ENCODE results near the gene SPON1. TPM values are rescaled to one million over a fixed set of nuclear protein-coding genes. Genes with fewer than 3 reads are reported as not detected.
"Not testable (repeated sequence)": the region's sequence is repeated elsewhere in the genome, so short reads cannot be mapped to it uniquely, and the experiment has no call there.

The SPON1 gene
- polyA plus RNA-seq, 4 donors, result 11.4 to 99.8 (median 22.2) TPM

- not testable (repeated sequence) for FAIRE-seq
Measured at GRCh38 chr11:14252501-14252900, 290.0 kb downstream of the SPON1 start.

GRCh38 chr11:14253421-14253820 is 290.9 kb downstream of the SPON1 start:
- Histone ChIP-seq H3K4me3 (ENCODE audit: low read depth in 1 of 3, low read length in 3 of 3) (no peak overlapping the region), H3K36me3 (ENCODE audit: control insufficient read depth in 3 of 3, insufficient read depth in 2 of 3, low read depth in 1 of 3, low read length in 3 of 3) (peaks cover 2 to 15% (median 2%) of the 10 kb centered on the region in 3 donors), H3K27ac (ENCODE audit: low read depth in 1 of 3, low read length in 2 of 3) (no peak overlapping the region), H3K4me1 (ENCODE audit: control insufficient read depth in 3 of 3, insufficient read depth in 2 of 3, low read depth in 1 of 3, low read length in 2 of 3) (peaks cover 0 to 18% (median 8%) of the 10 kb centered on the region in 3 donors), H3K9me3 (ENCODE audit: control insufficient read depth in 2 of 2, insufficient read depth in 1 of 2, low read depth in 1 of 2, low read length in 1 of 2) (no peaks in the 10 kb centered on the region), H3K27me3 (ENCODE audit: control insufficient read depth in 3 of 3, insufficient read depth in 3 of 3, low read length in 3 of 3) (no peaks in the 10 kb centered on the region)
- FAIRE-seq, result no peak
- DNase-seq, result no peak
- 47 to 63% (median 55%) methylated on average over 2 of the region's 2 CpGs for WGBS, 3 donors

More at GRCh38 chr11:14252501-14252900, 290.0 kb downstream of the SPON1 start:
- not testable (repeated sequence) for DNase-seq; H3K9me3 ChIP-seq (ENCODE audit: control insufficient read depth in 2 of 2, insufficient read depth in 1 of 2, low read depth in 1 of 2, low read length in 1 of 2); H3K27me3 ChIP-seq (ENCODE audit: control insufficient read depth in 3 of 3, insufficient read depth in 3 of 3, low read length in 3 of 3); H3K4me3 ChIP-seq (ENCODE audit: low read depth in 1 of 3, low read length in 3 of 3); H3K27ac ChIP-seq (ENCODE audit: low read depth in 1 of 3, low read length in 2 of 3)
- Histone ChIP-seq H3K4me1 (ENCODE audit: control insufficient read depth in 3 of 3, insufficient read depth in 2 of 3, low read depth in 1 of 3, low read length in 2 of 3) (peaks cover 0 to 13% (median 5%) of the 10 kb centered on the region in 3 donors), H3K36me3 (ENCODE audit: control insufficient read depth in 3 of 3, insufficient read depth in 2 of 3, low read depth in 1 of 3, low read length in 3 of 3) (peaks cover 0 to 12% (median 2%) of the 10 kb centered on the region in 3 donors)
- 97 to 100% (median 100%) methylated on average over 2 to 10 of the region's 12 CpGs for WGBS, 3 donors

DNA sequence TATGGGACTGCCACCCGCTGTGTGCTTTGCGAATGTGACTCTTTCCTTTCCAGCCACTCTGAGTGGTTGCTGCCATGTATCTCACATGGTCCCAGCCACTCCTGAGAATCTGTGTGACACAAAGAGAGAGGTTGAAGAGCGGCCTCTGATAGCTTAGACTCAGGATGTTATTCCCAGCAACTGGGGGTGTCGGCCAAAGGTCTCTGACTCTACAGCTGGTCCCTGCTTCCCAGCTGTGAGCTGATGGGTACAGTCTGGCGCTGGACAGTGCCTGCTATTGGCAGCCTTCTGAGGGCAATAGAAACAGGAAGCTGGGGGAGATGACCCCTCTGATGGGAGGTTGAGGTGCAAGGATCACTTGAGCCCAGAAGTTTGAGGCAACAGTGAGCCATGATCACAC is 291.3 kb downstream of the SPON1 start:
- peaks cover 0 to 22% (median 11%) of the 10 kb centered on the region in 3 donors for H3K4me1 ChIP-seq (ENCODE audit: control insufficient read depth in 3 of 3, insufficient read depth in 2 of 3, low read depth in 1 of 3, low read length in 2 of 3)
- 74 to 94% (median 85%) methylated on average over 5 of the region's 5 CpGs for WGBS, 3 donors
- no peak for DNase-seq
- peaks cover 2 to 15% (median 2%) of the 10 kb centered on the region in 3 donors for H3K36me3 ChIP-seq (ENCODE audit: control insufficient read depth in 3 of 3, insufficient read depth in 2 of 3, low read depth in 1 of 3, low read length in 3 of 3)
- H3K27me3 ChIP-seq (ENCODE audit: control insufficient read depth in 3 of 3, insufficient read depth in 3 of 3, low read length in 3 of 3), result no peaks in the 10 kb centered on the region
- no peak overlapping the region for H3K4me3 ChIP-seq (ENCODE audit: low read depth in 1 of 3, low read length in 3 of 3)
- FAIRE-seq, result no peak
- no peaks in the 10 kb centered on the region for H3K9me3 ChIP-seq (ENCODE audit: control insufficient read depth in 2 of 2, insufficient read depth in 1 of 2, low read depth in 1 of 2, low read length in 1 of 2)
- H3K27ac ChIP-seq (ENCODE audit: low read depth in 1 of 3, low read length in 2 of 3), result no peak overlapping the region

- FAIRE-seq, result no peak
- no peaks in the 10 kb centered on the region for H3K27me3 ChIP-seq (ENCODE audit: control insufficient read depth in 3 of 3, insufficient read depth in 3 of 3, low read length in 3 of 3)
- DNase-seq, result no peak
- peaks cover 2 to 22% (median 2%) of the 10 kb centered on the region in 3 donors for H3K36me3 ChIP-seq (ENCODE audit: control insufficient read depth in 3 of 3, insufficient read depth in 2 of 3, low read depth in 1 of 3, low read length in 3 of 3)
- WGBS, 3 donors, result 88 to 90% (median 89%) methylated on average over 13 of the region's 13 CpGs
- H3K4me3 ChIP-seq (ENCODE audit: low read depth in 1 of 3, low read length in 3 of 3), result no peak overlapping the region
- H3K9me3 ChIP-seq (ENCODE audit: control insufficient read depth in 2 of 2, insufficient read depth in 1 of 2, low read depth in 1 of 2, low read length in 1 of 2), result no peaks in the 10 kb centered on the region
- no peak overlapping the region for H3K27ac ChIP-seq (ENCODE audit: low read depth in 1 of 3, low read length in 2 of 3)
- H3K4me1 ChIP-seq (ENCODE audit: control insufficient read depth in 3 of 3, insufficient read depth in 2 of 3, low read depth in 1 of 3, low read length in 2 of 3), result peaks cover 0 to 31% (median 18%) of the 10 kb centered on the region in 3 donors
Measured at GRCh38 chr11:14254533-14255237, 292.2 kb downstream of the SPON1 start.

DNA sequence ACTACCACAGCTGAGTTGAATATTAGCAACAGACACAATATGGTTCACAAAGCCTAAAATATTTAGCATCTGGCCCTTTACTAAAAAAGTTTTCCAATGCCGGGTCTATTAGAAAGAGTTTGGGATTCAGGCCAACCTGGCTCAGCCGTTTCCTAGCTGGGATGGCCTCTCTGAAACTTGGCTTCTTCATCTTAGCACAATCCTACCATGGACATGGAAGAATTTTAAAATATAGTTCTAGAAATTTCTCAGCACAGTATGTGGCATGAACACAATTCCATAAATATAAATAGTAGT is 292.7 kb downstream of the SPON1 start:
- no peak overlapping the region for H3K27ac ChIP-seq (ENCODE audit: low read depth in 1 of 3, low read length in 2 of 3)
- peaks cover 0 to 36% (median 23%) of the 10 kb centered on the region in 3 donors for H3K4me1 ChIP-seq (ENCODE audit: control insufficient read depth in 3 of 3, insufficient read depth in 2 of 3, low read depth in 1 of 3, low read length in 2 of 3)
- H3K4me3 ChIP-seq (ENCODE audit: low read depth in 1 of 3, low read length in 3 of 3), result no peak overlapping the region
- WGBS, 3 donors, result 37 to 47% (median 38%) methylated on average over 2 of the region's 2 CpGs
- FAIRE-seq (no peak), DNase-seq (no peak)
- H3K27me3 ChIP-seq (ENCODE audit: control insufficient read depth in 3 of 3, insufficient read depth in 3 of 3, low read length in 3 of 3), result no peaks in the 10 kb centered on the region
- peaks cover 2 to 25% (median 2%) of the 10 kb centered on the region in 3 donors for H3K36me3 ChIP-seq (ENCODE audit: control insufficient read depth in 3 of 3, insufficient read depth in 2 of 3, low read depth in 1 of 3, low read length in 3 of 3)
- no peaks in the 10 kb centered on the region for H3K9me3 ChIP-seq (ENCODE audit: control insufficient read depth in 2 of 2, insufficient read depth in 1 of 2, low read depth in 1 of 2, low read length in 1 of 2)

- H3K4me3 ChIP-seq (ENCODE audit: low read depth in 1 of 3, low read length in 3 of 3), result no peak overlapping the region
- peaks cover 2 to 45% (median 3%) of the 10 kb centered on the region in 3 donors for H3K36me3 ChIP-seq (ENCODE audit: control insufficient read depth in 3 of 3, insufficient read depth in 2 of 3, low read depth in 1 of 3, low read length in 3 of 3)
- no peak for FAIRE-seq
- no peaks in the 10 kb centered on the region for H3K9me3 ChIP-seq (ENCODE audit: control insufficient read depth in 2 of 2, insufficient read depth in 1 of 2, low read depth in 1 of 2, low read length in 1 of 2)
- peak overlapping the region; percentile 24 to 62 (median 57) for H3K27ac ChIP-seq (ENCODE audit: low read depth in 1 of 3, low read length in 2 of 3)
- DNase-seq, result peak; percentile 96 to 98
- H3K4me1 ChIP-seq (ENCODE audit: control insufficient read depth in 3 of 3, insufficient read depth in 2 of 3, low read depth in 1 of 3, low read length in 2 of 3), result peaks cover 0 to 37% (median 24%) of the 10 kb centered on the region in 3 donors
- no peaks in the 10 kb centered on the region for H3K27me3 ChIP-seq (ENCODE audit: control insufficient read depth in 3 of 3, insufficient read depth in 3 of 3, low read length in 3 of 3)
- 15 to 51% (median 31%) methylated on average over 6 of the region's 6 CpGs for WGBS, 3 donors
Measured at GRCh38 chr11:14258221-14258935, 295.9 kb downstream of the SPON1 start.

GRCh38 chr11:14259186-14259784 is 296.8 kb downstream of the SPON1 start:
- Histone ChIP-seq H3K27me3 (ENCODE audit: control insufficient read depth in 3 of 3, insufficient read depth in 3 of 3, low read length in 3 of 3) (no peaks in the 10 kb centered on the region), H3K4me1 (ENCODE audit: control insufficient read depth in 3 of 3, insufficient read depth in 2 of 3, low read depth in 1 of 3, low read length in 2 of 3) (peaks cover 0 to 37% (median 24%) of the 10 kb centered on the region in 3 donors), H3K36me3 (ENCODE audit: control insufficient read depth in 3 of 3, insufficient read depth in 2 of 3, low read depth in 1 of 3, low read length in 3 of 3) (peaks cover 2 to 48% (median 6%) of the 10 kb centered on the region in 3 donors), H3K27ac (ENCODE audit: low read depth in 1 of 3, low read length in 2 of 3) (peak overlapping the region in 1 of 3 donors; percentile 8), H3K9me3 (ENCODE audit: control insufficient read depth in 2 of 2, insufficient read depth in 1 of 2, low read depth in 1 of 2, low read length in 1 of 2) (peaks cover 0 to 2% of the 10 kb centered on the region in 2 donors), H3K4me3 (ENCODE audit: low read depth in 1 of 3, low read length in 3 of 3) (no peak overlapping the region)
- WGBS, 3 donors, result 67 to 85% (median 79%) methylated on average over 34 to 38 of the region's 38 CpGs
- FAIRE-seq (no peak), DNase-seq (no peak)

GRCh38 chr11:14259878-14260277 is 297.4 kb downstream of the SPON1 start:
- whole genome bisulfite sequencing, 3 donors, result 25 to 58% (median 58%) methylated on average over 1 of the region's 1 CpG
- Histone ChIP-seq H3K27ac (ENCODE audit: low read depth in 1 of 3, low read length in 2 of 3) (no peak overlapping the region), H3K36me3 (ENCODE audit: control insufficient read depth in 3 of 3, insufficient read depth in 2 of 3, low read depth in 1 of 3, low read length in 3 of 3) (peaks cover 2 to 44% (median 7%) of the 10 kb centered on the region in 3 donors), H3K9me3 (ENCODE audit: control insufficient read depth in 2 of 2, insufficient read depth in 1 of 2, low read depth in 1 of 2, low read length in 1 of 2) (peaks cover 0 to 2% of the 10 kb centered on the region in 2 donors), H3K4me3 (ENCODE audit: low read depth in 1 of 3, low read length in 3 of 3) (no peak overlapping the region), H3K27me3 (ENCODE audit: control insufficient read depth in 3 of 3, insufficient read depth in 3 of 3, low read length in 3 of 3) (no peaks in the 10 kb centered on the region), H3K4me1 (ENCODE audit: control insufficient read depth in 3 of 3, insufficient read depth in 2 of 3, low read depth in 1 of 3, low read length in 2 of 3) (peaks cover 0 to 37% (median 24%) of the 10 kb centered on the region in 3 donors)
- peak in 1 of 2 donors; percentile 73 for DNase-seq
- FAIRE-seq, result no peak

All from small intestine (tissue), 7 donors.